ENCODE results near the gene TFAP2C.

TFAP2C gene

DNA sequence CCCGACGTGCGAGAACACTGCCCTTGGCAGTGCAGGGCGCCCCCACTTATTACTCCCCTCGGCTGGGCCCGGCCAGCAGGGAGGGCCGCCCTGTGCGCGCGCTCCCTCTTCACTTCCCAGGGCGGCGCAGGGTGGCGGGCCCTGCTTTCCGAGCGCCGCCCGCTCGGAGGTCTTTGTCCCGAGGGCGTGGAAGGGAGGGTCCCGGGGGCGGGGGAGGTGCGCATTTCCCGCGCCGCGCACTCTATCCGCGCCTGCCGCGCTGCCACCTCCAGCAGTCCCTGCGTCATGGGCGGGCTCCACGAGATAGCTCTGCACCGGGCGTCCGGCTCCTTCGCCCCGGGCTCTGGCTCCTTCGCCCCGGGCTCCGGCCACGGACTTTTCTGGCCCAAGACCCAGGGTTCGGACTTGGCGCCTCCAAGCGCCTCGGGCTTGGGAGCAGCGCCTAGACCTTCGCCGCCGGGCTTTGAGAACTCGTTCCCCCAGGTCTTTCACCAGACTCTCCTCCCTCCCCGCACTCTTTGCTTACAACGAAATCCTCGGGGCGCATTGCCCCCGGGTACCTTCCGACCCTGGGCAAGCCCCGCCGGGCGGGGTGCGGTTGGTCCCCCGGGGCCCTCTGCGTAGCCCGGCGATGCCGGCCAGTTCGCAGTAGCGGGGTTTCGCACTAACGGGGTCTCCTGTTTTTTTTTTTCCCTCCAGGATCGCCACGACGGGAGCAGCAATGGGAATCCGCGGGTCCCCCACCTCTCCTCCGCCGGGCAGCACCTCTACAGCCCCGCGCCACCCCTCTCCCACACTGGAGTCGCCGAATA, 1.6 kb downstream of the TFAP2C start:
- Histone ChIP-seq H3K9ac (ENCODE audit: low read length) (no peak overlapping the region), H3K9me3 (ENCODE audit: control insufficient read depth, low read length) (peaks cover 2% of the 10 kb centered on the region), H3K36me3 (ENCODE audit: control insufficient read depth, insufficient read depth, low read length, severe bottlenecking) (no peaks in the 10 kb centered on the region), H3K27me3 (replicated peaks; ENCODE audit: control insufficient read depth, insufficient read depth, low read length) (peaks cover 83% of the 10 kb centered on the region), H3K4me1 (ENCODE audit: control insufficient read depth, insufficient read depth, low read length) (peaks cover 10% of the 10 kb centered on the region), H3K4me3 (ENCODE audit: low read length) (no peak overlapping the region)
- peak; percentile 65 for DNase-seq (ENCODE audit: low read depth)

DNA sequence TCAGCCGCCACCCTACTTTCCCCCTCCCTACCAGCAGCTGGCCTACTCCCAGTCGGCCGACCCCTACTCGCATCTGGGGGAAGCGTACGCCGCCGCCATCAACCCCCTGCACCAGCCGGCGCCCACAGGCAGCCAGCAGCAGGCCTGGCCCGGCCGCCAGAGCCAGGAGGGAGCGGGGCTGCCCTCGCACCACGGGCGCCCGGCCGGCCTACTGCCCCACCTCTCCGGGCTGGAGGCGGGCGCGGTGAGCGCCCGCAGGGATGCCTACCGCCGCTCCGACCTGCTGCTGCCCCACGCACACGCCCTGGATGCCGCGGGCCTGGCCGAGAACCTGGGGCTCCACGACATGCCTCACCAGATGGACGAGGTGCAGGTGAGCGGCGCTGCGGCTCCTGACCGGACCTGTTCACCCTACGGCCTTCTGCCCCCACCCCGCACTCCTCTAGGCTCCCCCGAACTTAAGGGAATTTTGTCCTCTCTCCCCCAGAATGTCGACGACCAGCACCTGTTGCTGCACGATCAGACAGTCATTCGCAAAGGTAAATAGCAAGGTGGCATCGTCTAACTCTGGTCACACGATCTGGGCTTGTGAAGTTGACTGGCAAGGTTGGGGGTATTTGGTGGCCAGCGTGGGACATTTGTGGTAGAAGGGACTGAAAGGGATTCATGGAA, 2.3 kb downstream of the TFAP2C start:
- no peaks in the 10 kb centered on the region for H3K36me3 ChIP-seq (ENCODE audit: control insufficient read depth, insufficient read depth, low read length, severe bottlenecking)
- DNase-seq (ENCODE audit: low read depth): peak; percentile 14
- H3K27me3 ChIP-seq (replicated peaks; ENCODE audit: control insufficient read depth, insufficient read depth, low read length): peaks cover 82% of the 10 kb centered on the region
- H3K4me3 ChIP-seq (ENCODE audit: low read length): no peak overlapping the region
- no peak overlapping the region for H3K9ac ChIP-seq (ENCODE audit: low read length)
- H3K4me1 ChIP-seq (ENCODE audit: control insufficient read depth, insufficient read depth, low read length): peaks cover 10% of the 10 kb centered on the region
- H3K9me3 ChIP-seq (ENCODE audit: control insufficient read depth, low read length): peaks cover 2% of the 10 kb centered on the region

DNA sequence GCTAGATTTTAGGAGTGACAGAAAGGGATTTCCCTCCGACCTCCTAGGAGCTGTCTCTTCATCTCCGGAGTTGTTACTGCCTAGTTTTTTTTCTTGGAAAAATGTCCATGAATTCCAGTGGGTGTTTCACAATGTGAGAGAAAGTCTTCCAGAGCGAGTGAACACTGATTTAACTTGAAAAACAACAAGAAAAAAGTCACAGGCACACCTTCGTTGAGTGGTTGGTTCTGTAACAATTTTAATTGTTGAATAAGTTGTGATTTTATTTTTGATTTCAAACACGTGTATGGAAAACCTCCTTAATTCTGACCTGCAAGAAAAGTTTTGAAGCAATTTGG, 2.9 kb downstream of the TFAP2C start:
- peak; percentile 14 for DNase-seq (ENCODE audit: low read depth)
- H3K36me3 ChIP-seq (ENCODE audit: control insufficient read depth, insufficient read depth, low read length, severe bottlenecking): no peaks in the 10 kb centered on the region
- H3K4me1 ChIP-seq (ENCODE audit: control insufficient read depth, insufficient read depth, low read length): peaks cover 10% of the 10 kb centered on the region
- no peak overlapping the region for H3K9ac ChIP-seq (ENCODE audit: low read length)
- peaks cover 77% of the 10 kb centered on the region for H3K27me3 ChIP-seq (replicated peaks; ENCODE audit: control insufficient read depth, insufficient read depth, low read length)
- peaks cover 2% of the 10 kb centered on the region for H3K9me3 ChIP-seq (ENCODE audit: control insufficient read depth, low read length)
- H3K4me3 ChIP-seq (ENCODE audit: low read length): no peak overlapping the region

DNA sequence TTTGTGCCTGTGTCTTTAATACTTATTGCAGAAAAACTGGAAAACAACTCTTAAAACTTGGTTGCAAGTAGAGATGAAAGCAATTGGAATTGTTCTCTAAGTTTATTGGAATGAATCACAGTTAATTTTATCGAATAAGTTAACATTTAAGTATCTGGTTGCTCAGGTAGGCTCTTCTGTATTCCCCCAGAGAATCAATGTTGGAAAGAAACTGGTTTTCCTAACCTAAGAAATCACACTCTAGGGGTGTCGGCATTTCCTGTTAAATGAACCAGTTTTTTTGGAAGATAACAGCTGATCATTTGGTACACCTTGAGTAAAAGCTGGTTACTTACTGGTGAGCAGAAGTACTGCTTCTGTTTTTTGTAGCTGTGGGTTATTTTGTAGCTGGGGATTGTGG, 5.2 kb downstream of the TFAP2C start:
- DNase-seq (ENCODE audit: low read depth): no peak
- Histone ChIP-seq H3K4me3 (ENCODE audit: low read length) (no peak overlapping the region), H3K27me3 (replicated peaks; ENCODE audit: control insufficient read depth, insufficient read depth, low read length) (peaks cover 76% of the 10 kb centered on the region), H3K9ac (ENCODE audit: low read length) (no peak overlapping the region), H3K9me3 (ENCODE audit: control insufficient read depth, low read length) (peaks cover 2% of the 10 kb centered on the region), H3K4me1 (ENCODE audit: control insufficient read depth, insufficient read depth, low read length) (peaks cover 4% of the 10 kb centered on the region), H3K36me3 (ENCODE audit: control insufficient read depth, insufficient read depth, low read length, severe bottlenecking) (no peaks in the 10 kb centered on the region)

DNA sequence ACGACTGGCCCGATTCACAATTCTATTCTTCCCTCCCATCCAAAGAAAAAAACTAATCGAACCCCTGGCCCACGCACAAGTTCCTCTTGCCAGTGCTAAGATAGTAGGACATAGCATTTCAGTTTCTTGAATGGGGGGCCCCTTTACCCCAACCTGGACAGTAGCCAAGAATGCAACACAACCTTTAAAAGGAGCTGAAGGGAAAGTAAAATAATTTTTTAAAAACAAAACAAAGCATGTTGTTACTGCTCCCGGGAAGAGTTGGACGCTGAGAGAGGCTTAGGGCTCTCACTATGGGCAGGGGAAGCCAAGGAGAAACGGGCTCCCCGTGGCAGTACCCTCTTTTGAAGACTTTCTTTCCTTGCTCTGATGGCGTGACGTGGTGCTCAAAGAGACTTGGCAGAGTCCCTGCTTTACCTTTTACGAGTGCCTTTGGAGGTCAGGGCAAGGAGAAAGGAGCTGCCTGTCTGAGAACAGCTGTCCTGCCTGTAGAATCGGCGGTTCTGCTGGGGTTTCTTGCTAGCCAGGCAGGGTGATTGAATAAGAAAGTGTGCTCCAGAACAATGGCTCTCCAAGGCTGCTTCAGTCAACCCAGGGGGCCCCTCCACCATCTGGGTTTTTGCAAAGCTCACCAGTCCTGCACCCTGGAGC, 5.8 kb downstream of the TFAP2C start:
- Histone ChIP-seq H3K27me3 (replicated peaks; ENCODE audit: control insufficient read depth, insufficient read depth, low read length) (peaks cover 73% of the 10 kb centered on the region), H3K9ac (ENCODE audit: low read length) (no peak overlapping the region), H3K36me3 (ENCODE audit: control insufficient read depth, insufficient read depth, low read length, severe bottlenecking) (no peaks in the 10 kb centered on the region), H3K4me3 (ENCODE audit: low read length) (no peak overlapping the region), H3K9me3 (ENCODE audit: control insufficient read depth, low read length) (peaks cover 2% of the 10 kb centered on the region), H3K4me1 (ENCODE audit: control insufficient read depth, insufficient read depth, low read length) (peaks cover 4% of the 10 kb centered on the region)
- DNase-seq (ENCODE audit: low read depth): no peak

DNA sequence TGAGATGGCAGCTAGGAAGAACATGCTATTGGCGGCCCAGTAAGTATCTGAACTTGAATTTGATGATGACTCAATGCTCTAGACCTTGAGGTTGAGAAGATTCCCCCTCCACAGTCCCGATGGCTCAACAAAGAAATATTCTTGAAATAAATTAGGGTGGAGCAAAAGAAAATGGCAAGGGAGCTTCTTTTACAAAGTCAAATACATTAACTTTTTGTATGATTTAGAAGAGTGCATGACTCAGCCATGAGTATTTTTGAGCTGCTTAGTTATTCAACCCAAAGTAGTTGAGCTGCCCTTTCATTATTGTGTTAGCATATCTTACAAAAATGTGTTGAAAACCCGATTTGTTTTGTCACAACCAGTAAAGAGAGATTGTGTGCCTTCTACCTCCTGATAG, 7.6 kb downstream of the TFAP2C start:
- no peak overlapping the region for H3K4me3 ChIP-seq (ENCODE audit: low read length)
- H3K9ac ChIP-seq (ENCODE audit: low read length): no peak overlapping the region
- peak; percentile 58 for DNase-seq (ENCODE audit: low read depth)
- peaks cover 2% of the 10 kb centered on the region for H3K9me3 ChIP-seq (ENCODE audit: control insufficient read depth, low read length)
- H3K27me3 ChIP-seq (replicated peaks; ENCODE audit: control insufficient read depth, insufficient read depth, low read length): peaks cover 70% of the 10 kb centered on the region
- H3K4me1 ChIP-seq (ENCODE audit: control insufficient read depth, insufficient read depth, low read length): peaks cover 2% of the 10 kb centered on the region
- H3K36me3 ChIP-seq (ENCODE audit: control insufficient read depth, insufficient read depth, low read length, severe bottlenecking): no peaks in the 10 kb centered on the region

DNA sequence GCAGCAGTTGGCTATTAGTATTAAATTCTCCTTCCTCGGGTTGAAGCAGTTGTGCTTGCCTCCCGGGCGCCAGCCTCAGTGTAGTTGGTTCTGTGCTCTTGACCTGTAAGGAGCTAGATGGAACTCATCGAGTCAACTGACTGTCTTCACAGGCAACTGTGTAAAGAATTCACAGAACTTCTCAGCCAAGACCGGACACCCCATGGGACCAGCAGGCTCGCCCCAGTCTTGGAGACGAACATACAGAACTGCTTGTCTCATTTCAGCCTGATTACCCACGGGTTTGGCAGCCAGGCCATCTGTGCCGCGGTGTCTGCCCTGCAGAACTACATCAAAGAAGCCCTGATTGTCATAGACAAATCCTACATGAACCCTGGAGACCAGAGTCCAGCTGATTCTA, 8.5 kb downstream of the TFAP2C start:
- Histone ChIP-seq H3K9me3 (ENCODE audit: control insufficient read depth, low read length) (peaks cover 2% of the 10 kb centered on the region), H3K4me3 (ENCODE audit: low read length) (no peak overlapping the region), H3K9ac (ENCODE audit: low read length) (no peak overlapping the region), H3K4me1 (ENCODE audit: control insufficient read depth, insufficient read depth, low read length) (no peaks in the 10 kb centered on the region), H3K27me3 (replicated peaks; ENCODE audit: control insufficient read depth, insufficient read depth, low read length) (peaks cover 70% of the 10 kb centered on the region), H3K36me3 (ENCODE audit: control insufficient read depth, insufficient read depth, low read length, severe bottlenecking) (no peaks in the 10 kb centered on the region)
- DNase-seq (ENCODE audit: low read depth): no peak

DNA sequence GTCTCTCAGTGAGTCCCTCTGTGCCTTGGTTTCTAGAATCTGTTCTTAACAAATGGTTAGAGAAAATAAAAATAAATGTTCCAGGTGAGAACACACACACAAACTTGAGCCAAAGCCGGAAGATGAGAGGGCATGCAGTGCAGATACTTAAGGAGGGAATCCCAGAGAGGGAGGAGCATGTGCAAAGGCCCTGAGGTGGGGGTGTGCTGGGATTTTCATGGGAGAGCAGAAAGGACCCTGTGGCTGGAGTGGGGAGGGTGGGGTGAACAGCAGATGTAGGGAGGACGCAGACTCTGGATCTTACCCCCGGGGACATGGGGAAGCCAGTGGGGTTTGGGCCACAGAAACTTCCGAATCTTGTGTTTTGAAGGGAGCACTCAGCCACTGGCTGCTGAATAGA, 17.5 kb downstream of the TFAP2C start:
- H3K4me1 ChIP-seq (ENCODE audit: control insufficient read depth, insufficient read depth, low read length): no peaks in the 10 kb centered on the region
- DNase-seq (ENCODE audit: low read depth): no peak
- H3K27me3 ChIP-seq (replicated peaks; ENCODE audit: control insufficient read depth, insufficient read depth, low read length): peaks cover 25% of the 10 kb centered on the region
- H3K4me3 ChIP-seq (ENCODE audit: low read length): no peak overlapping the region
- H3K9me3 ChIP-seq (ENCODE audit: control insufficient read depth, low read length): no peaks in the 10 kb centered on the region
- no peaks in the 10 kb centered on the region for H3K36me3 ChIP-seq (ENCODE audit: control insufficient read depth, insufficient read depth, low read length, severe bottlenecking)
- no peak overlapping the region for H3K9ac ChIP-seq (ENCODE audit: low read length)

DNA sequence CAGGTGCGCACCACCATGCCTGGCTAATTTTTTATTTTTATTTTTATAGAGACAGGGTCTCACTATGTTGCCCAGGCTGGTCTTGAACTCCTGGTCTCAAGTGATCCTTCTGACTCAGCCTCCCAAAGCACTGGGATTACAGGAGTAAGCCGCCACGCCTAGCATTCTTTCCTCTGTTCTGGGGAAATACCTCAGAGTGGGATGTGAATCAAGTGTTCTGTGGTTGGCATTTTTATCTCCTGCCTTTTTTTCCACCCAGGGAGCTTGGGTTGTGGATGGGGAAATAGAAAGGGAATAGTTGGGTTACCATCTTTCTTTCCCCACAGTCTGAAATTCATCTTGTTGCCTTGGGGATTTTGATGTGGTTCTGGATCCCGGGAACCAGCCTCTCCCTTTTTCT, 24.1 kb downstream of the TFAP2C start:
- Histone ChIP-seq H3K27me3 (replicated peaks; ENCODE audit: control insufficient read depth, insufficient read depth, low read length) (peaks cover 20% of the 10 kb centered on the region), H3K9me3 (ENCODE audit: control insufficient read depth, low read length) (no peaks in the 10 kb centered on the region), H3K4me3 (ENCODE audit: low read length) (no peak overlapping the region), H3K36me3 (ENCODE audit: control insufficient read depth, insufficient read depth, low read length, severe bottlenecking) (no peaks in the 10 kb centered on the region), H3K9ac (ENCODE audit: low read length) (no peak overlapping the region), H3K4me1 (ENCODE audit: control insufficient read depth, insufficient read depth, low read length) (no peaks in the 10 kb centered on the region)
- no peak for DNase-seq (ENCODE audit: low read depth)

DNA sequence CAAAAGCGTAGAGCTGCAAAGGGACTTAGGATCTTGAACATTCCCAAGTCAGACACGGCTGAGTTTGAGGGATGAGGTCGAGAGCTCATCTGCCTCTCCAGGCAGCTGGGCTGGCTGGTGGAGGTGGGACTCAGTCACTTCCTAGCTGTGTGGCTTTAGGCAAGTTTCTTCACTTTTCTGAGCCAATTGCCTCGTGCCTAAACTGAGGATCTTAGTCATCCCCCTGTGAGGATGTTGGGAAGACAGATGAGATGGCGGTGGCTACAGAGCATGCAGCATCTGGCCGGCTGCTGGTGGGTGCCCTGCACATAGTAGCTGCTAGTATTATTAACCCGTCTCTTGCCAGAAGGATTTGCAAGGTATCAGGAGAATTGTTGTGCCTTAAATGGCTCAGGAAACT, 27.5 kb downstream of the TFAP2C start:
- no peak for DNase-seq (ENCODE audit: low read depth)
- Histone ChIP-seq H3K36me3 (ENCODE audit: control insufficient read depth, insufficient read depth, low read length, severe bottlenecking) (no peaks in the 10 kb centered on the region), H3K4me1 (ENCODE audit: control insufficient read depth, insufficient read depth, low read length) (no peaks in the 10 kb centered on the region), H3K4me3 (ENCODE audit: low read length) (no peak overlapping the region), H3K27me3 (replicated peaks; ENCODE audit: control insufficient read depth, insufficient read depth, low read length) (peaks cover 20% of the 10 kb centered on the region), H3K9ac (ENCODE audit: low read length) (no peak overlapping the region), H3K9me3 (ENCODE audit: control insufficient read depth, low read length) (no peaks in the 10 kb centered on the region)

DNA sequence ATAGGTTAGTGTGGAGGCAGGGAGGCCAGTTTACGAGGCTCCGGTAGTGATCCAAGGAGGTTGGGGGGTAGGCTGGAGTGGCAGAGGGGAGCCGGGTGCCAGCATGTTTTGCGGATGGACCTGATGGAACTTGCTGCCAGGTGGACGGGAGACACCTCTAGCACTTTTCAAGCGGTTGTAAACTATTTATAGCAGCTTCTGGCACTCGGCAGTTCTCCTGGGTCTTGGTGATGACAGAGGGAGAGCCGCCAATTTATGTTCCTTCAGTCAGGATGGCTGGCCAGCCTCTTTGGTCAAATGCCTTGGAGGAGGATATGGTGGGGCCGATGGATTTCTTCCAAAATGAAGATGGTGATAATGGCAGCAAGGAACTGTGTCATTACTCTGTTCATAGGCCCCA, 28.8 kb downstream of the TFAP2C start:
- DNase-seq (ENCODE audit: low read depth): no peak
- Histone ChIP-seq H3K27me3 (replicated peaks; ENCODE audit: control insufficient read depth, insufficient read depth, low read length) (peaks cover 25% of the 10 kb centered on the region), H3K9ac (ENCODE audit: low read length) (no peak overlapping the region), H3K36me3 (ENCODE audit: control insufficient read depth, insufficient read depth, low read length, severe bottlenecking) (no peaks in the 10 kb centered on the region), H3K9me3 (ENCODE audit: control insufficient read depth, low read length) (no peaks in the 10 kb centered on the region), H3K4me1 (ENCODE audit: control insufficient read depth, insufficient read depth, low read length) (no peaks in the 10 kb centered on the region), H3K4me3 (ENCODE audit: low read length) (no peak overlapping the region)

Data from adipocyte (in vitro differentiated cells).